ENCODE results near the gene TIMM10.
A peak's percentile ranks its signal among the peaks of the same experiment; 100 is the strongest.

DNA sequence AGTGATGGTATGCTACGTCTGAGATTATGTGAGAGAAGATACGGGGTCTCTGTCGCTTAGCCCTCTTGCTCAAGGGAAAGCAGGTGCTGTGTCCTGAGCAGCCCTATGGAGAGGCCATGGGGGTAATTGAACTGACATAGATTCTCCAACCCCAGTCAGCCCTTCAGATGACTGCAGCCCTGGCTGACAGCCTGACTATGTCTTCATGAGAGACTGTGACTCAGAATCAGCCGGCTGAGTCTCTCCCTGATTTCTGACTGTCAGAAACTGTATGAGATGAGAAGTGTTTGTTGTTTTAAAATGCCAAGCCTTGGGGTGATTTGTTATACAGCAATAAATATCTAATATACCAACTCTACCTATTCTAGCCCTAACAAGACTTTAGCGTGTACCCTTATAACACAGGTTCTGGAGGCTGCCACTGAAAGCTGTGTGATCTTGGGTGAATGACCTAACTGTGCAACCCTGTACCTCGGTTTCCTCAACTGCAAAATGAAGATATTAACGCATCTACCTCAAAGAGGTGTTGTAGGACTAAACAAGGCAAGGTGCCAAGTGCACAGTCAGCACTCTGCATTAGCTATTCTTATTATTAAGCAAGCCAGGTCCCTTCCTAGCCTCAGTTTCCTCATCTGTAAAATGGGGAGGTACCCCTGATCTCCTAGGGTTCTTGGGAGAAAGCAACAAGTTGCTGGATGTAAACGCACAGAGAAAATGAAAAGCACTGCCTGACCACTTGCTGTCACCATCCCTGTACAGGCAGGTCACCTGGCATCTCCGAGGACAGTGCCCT is 39.9 kb downstream of the TIMM10 start:
- TF ChIP-seq CTCF (IDR thresholded peaks at IDR 0.05; ENCODE audit: insufficient read depth, low read length) = no peak
- TF ChIP-seq, protein P1, sequence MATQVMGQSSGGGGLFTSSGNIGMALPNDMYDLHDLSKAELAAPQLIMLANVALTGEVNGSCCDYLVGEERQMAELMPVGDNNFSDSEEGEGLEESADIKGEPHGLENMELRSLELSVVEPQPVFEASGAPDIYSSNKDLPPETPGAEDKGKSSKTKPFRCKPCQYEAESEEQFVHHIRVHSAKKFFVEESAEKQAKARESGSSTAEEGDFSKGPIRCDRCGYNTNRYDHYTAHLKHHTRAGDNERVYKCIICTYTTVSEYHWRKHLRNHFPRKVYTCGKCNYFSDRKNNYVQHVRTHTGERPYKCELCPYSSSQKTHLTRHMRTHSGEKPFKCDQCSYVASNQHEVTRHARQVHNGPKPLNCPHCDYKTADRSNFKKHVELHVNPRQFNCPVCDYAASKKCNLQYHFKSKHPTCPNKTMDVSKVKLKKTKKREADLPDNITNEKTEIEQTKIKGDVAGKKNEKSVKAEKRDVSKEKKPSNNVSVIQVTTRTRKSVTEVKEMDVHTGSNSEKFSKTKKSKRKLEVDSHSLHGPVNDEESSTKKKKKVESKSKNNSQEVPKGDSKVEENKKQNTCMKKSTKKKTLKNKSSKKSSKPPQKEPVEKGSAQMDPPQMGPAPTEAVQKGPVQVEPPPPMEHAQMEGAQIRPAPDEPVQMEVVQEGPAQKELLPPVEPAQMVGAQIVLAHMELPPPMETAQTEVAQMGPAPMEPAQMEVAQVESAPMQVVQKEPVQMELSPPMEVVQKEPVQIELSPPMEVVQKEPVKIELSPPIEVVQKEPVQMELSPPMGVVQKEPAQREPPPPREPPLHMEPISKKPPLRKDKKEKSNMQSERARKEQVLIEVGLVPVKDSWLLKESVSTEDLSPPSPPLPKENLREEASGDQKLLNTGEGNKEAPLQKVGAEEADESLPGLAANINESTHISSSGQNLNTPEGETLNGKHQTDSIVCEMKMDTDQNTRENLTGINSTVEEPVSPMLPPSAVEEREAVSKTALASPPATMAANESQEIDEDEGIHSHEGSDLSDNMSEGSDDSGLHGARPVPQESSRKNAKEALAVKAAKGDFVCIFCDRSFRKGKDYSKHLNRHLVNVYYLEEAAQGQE (IDR thresholded peaks at IDR 0.05; ENCODE audit: insufficient replicate concordance, low read depth) = no peak
- TF ChIP-seq POLR2AphosphoS5 (IDR thresholded peaks at IDR 0.05; ENCODE audit: low read depth) = 0 out of 2 replicates have a peak, but pooled peaks have one; percentile 33
- no peak for TF ChIP-seq SPI1 (IDR thresholded peaks at IDR 0.05; ENCODE audit: borderline replicate concordance, low read depth)
- no peak for TF ChIP-seq GABPA (IDR thresholded peaks at IDR 0.05; ENCODE audit: low read depth)

Measured in HL-60 (cell line).